Stimulated activated CD4-positive, alpha-beta T cell treated with anti-CD3 and anti-CD28 coated beads, Interleukin-15, amount 100 ng/mL, for 48 hours (primary cell): ENCODE measurements around the gene TAOK1.

ENCODE experiments used
- DNase-seq, 2 donors: peaks; one replicate each; pipeline ENCODE4 v3.0.0-alpha.2; 2020; ENCODE audit warnings: low read depth in 2 of 2

The TAOK1 gene

GRCh38 chr17:29582254-29582765 is 192.1 kb downstream of the TAOK1 start:
- DNase-seq: no peak

DNA sequence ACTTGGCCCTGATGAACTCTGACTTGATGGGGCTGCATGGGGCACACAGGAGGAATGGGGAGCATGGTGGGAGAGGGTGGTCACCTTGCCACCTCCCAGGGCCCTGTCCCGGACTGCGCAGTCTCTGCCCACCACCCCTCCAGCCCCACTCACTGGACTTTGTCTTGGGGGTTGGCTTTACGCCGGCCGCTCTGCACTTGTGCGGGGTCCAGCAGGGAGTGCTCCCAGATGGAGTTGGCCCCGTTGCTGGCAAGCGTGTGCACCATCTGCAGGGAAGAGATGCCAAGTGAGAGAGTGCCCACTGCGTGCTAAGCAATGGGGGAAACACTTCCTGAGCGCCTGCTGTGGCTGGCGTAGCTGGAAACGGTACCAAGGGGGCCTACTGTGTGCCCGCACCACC is 192.6 kb downstream of the TAOK1 start:
- no peak for DNase-seq

- no peak for DNase-seq
Observed at GRCh38 chr17:29583324-29584248, 193.4 kb downstream of the TAOK1 start.

DNA sequence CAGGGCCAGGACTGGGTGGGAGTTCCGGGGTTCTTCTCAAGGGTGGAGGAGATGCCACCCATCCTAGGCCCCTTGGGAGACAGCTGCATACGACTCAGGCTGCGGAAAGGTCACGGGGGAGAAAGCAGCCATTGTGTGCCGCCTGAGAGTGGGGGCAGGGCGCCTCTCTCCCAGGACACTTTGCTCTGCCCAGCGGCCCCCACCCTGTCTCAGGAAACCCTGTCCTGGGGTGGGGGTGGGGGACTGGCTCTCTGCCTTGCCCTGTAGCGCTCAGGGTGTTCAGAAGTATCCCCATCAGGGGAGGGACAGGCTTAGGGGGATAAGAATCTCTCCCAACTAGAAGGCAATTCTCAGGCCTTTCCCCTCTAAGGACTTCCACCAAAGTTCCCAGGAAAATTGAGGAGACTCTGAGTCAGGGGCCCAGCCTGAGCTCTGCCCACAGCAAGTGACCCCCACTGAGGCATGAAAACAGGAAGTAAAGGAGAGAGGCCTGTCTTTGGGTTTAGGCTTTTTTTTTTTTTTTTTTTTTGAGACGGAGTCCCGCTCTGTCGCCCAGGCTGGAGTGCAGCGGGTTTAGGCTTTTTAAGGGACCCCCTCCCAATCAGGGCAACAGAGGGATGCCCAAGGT is 194.4 kb downstream of the TAOK1 start:
- DNase-seq: no peak

GRCh38 chr17:29585080-29585751 is 195.1 kb downstream of the TAOK1 start:
- DNase-seq: no peak

DNA sequence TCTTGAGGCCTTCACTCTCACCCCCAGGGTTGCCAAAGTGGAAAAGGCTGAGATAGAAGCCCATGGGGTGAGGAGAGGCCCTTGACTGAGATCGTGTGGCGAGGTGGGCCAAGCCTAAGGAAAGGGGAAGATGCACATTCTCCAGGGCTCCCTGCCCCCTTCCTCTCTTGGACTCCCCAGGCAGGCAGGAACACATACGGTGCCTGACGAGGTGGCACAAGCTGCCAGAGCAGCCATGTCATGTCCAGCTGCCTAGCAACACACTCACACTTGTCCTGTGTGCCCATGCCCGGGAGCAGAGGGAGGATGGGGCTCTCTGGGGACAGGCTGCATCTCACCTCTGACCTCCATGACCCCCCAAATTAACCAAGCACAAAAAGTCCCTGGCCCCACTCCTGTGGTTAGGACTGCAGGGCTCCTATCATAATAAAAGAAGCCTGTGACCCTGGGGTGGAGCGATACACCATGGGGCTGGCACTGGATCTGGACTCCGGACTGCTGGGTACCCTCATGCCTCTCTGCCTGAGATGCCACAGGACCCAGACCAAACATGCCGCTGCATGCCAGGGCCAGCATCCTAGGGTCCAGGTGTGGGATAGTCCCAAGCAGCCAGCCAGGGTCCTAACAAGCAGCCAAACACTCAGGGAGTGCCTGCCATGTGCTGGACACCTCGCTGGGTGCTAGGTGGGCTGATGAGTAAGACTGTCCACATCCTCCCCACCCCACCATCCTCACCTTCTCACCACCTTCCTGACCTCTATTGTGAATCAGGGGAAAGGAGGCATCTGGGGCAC is 196.7 kb downstream of the TAOK1 start:
- DNase-seq: no peak

- no peak for DNase-seq
Observed at GRCh38 chr17:29587591-29587990, 197.4 kb downstream of the TAOK1 start.

GRCh38 chr17:29588017-29588561 is 197.9 kb downstream of the TAOK1 start:
- DNase-seq: no peak

DNA sequence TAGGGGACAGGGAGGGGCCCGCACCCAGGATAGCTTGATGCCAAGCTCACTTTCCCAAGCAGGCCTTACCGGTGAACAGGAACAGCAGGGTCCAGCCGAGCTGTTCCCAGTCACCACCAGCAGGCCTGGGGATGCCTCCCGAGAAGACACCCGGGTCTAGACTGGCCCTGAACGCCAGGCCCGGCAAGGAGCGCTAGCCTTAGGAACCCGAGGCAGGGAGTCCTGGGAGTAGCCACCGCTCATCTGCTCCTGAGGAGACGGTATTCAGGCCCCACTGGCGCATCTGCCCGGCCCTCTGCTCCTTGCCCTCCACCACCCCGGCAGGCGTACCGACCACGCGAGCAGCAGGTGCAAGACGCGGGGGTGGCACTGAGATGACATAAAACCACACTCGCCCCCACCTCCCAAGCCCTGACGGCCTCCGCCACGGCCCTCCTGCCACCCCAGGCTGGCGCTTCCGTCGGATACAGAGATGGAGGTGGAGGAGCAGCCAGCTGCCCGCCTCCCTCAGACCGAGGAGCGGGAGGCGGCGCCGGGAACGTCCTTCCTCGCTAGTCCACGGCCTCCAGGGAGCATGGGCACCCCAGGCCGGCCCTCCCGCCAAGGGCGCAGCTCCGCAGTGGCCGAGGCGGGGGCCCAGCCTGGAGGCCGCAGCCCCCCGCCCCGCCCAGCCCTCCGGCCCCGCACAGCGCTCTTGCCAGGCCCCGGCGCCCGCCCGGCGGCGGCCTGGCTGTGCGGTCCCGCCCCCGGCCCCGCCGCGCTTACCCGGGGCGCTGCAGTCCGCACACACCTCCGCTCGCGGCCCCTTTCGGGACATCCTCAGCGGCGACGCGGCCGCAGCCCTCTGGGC is 198.6 kb downstream of the TAOK1 start:
- DNase-seq: peak in 1 of 2 donors; percentile 27

GRCh38 chr17:29589524-29590410 is 199.6 kb downstream of the TAOK1 start, which contains the start of gene GIT1:
Gene GIT1, minus strand, starts transcription at chr17:29589648. Its CDS starts 270 bp downstream, at chr17:29589378.
- peak in 1 of 2 donors; percentile 81 for DNase-seq

DNA sequence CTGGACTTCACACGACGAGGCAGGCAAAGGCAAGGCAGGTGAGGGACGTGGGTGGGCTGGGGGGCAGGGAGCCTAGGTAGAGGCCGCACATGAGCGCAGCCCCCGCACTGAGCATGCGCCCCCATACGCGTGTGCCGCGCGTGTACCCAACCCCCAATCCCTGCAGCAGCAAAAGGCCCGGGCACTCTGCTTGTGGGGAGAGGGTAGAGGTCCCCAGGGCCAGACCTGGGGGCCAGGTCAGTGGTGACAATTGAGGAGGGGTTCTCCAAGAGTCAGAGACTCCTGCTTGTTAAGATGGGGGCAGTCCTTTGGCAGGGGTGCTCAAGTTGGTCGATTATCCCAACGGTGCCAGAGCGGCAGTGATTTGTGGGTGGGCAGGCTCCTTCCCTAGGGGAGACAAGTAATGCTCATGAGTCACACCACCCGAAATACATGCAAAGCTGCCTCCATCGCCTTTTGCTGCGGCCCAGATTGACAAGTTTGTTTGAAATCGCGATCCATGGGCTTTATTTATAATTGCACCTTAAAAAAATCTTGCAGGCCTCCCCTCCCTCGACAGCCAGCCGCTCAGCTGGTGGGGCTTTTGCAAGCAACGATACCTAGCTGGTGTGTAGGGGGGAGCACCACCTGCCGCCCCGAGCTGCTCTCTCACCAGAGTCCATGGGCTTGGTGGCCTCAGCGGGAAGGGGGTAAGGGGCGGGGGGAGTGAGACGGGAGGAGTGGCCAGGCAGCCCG is 200.4 kb downstream of the TAOK1 start:
- no peak for DNase-seq

DNA sequence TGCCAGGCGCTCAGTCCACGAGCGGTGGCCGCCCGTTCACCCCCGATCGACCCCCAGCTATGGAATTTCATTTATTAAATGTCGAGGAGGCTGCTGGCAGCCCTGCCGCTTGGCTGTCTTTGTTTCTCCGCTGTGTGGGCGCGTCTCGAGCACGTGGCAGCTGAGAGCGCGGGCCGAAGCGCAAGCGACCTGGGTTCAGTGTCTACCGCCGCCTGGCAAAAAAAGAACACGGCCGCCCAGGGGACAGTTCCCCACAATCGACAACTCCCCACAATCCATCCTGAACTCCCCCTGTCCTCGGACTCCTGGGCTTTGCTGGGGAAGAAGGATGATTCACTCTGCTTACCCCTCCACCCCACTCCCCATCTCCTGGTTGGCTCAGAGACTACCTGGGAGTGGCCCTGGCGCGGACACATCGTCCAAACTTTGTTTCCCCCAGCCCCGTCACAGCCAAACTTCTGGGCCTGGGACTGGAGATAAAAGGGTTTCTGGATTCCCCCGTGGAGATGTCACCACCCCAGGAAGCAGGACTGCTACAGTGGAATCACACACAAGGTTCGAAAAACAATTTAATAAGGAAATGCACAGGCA is 201.1 kb downstream of the TAOK1 start:
- peak in 1 of 2 donors; percentile 36 for DNase-seq

DNA sequence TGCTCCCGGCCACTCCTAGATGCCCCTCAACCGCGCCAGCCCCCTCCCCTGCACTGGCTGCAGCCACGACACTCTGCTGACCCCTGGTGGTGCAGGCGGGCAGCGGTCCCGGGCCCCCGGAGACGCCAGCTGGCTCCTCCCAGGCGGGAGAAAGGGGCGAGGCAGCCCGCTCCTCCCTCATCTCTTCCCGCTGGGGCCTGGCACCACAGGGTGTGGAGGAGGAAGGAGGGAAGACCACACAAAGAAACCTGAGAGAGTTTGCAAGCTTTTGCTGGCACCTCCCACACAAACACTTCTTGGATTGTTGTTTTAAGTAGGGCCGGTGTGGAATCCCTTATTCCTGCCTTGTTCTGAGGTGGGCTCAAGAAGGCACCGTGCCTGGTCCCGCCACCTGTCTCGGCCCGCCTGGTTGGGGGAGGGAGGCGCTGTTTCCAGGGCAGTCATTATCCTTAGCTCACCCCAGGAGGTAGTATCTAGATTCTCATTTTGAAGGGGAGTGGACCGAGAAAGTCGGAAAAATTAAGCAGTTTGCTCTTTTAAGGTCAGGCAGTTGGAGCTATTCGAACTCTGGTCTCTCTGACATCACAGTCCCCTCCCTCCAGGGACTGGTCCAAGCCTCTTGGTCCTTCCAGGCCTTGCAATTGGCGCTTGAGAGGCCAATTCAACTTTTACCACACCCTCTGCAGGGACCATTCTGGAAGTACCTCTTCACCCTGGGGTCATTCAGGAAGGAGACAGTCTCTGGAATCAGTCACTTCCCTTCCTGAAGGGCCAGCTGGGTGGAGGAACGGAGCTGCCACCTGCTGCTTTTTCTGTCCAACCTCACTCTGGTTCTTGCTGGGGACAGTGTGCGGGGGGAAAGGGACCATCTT is 201.8 kb downstream of the TAOK1 start:
- DNase-seq: peak; percentile 66 to 80

GRCh38 chr17:29592850-29593551 is 202.8 kb downstream of the TAOK1 start, which contains the start of gene ANKRD13B:
Gene ANKRD13B, plus strand, starts transcription at chr17:29593132. Its CDS starts 490 bp downstream, at chr17:29593622.
- DNase-seq: peak in 1 of 2 donors; percentile 35

- peak in 1 of 2 donors; percentile 27 for DNase-seq
Observed at GRCh38 chr17:29593591-29594518, 203.7 kb downstream of the TAOK1 start.
